Measurements from ENCODE around the gene PLEKHB1. TPM values are rescaled to one million over a fixed set of nuclear protein-coding genes. Genes with fewer than 3 reads are reported as not detected.

Gene PLEKHB1
- total and polyA plus RNA-seq, 2 experiments from 2014 or later = not detected

DNA sequence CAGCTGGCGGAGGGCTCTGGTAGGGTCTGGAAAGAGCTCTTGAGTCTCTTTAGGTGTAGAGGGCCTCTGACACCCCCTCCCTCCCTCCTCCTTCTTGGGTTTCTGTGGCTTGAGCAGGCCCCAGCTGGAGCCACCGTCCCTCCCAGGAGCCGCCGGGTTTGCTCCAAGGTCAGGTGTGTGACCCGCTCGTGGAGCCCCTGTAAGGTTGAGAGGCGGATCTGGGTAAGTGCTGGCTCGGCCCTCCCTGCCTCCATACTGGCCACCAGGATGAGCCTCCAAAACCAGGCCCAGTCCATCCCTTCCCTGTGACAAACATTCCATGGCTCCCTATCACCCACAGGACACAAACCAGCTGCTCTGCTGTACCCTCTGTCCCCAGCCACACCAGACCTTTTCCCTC, 9.3 kb downstream of the PLEKHB1 start:
- Histone ChIP-seq H4K20me1 (ENCODE audit: insufficient read depth) (no peaks in the 10 kb centered on the region), H3K9me2 (ENCODE audit: insufficient read depth) (no peaks in the 10 kb centered on the region), H3K79me2 (ENCODE audit: insufficient read depth) (no peaks in the 10 kb centered on the region), H3K27ac (no peak overlapping the region), H2AFZ (no peak overlapping the region), H3K9ac (no peak overlapping the region), H3K27me3 (replicated peaks; ENCODE audit: insufficient read depth) (no peaks in the 10 kb centered on the region), H3K4me3 (no peak overlapping the region), H3K9me3 (ENCODE audit: low read depth) (no peaks in the 10 kb centered on the region), H3K4me1 (ENCODE audit: insufficient read depth) (no peaks in the 10 kb centered on the region), H3F3A (ENCODE audit: insufficient read depth) (no peaks in the 10 kb centered on the region), H3K4me2 (ENCODE audit: unreplicated experiment) (no peak overlapping the region), H3K36me3 (ENCODE audit: low read depth) (no peaks in the 10 kb centered on the region)
- no peak for TF ChIP-seq EZH2 (IDR thresholded peaks at IDR 0.05; ENCODE audit: insufficient read depth, poor library complexity, severe bottlenecking)
- TF ChIP-seq EZH2phosphoT487 (IDR thresholded peaks at IDR 0.05; ENCODE audit: insufficient read depth, low read depth) = no peak
- no peak for DNase-seq
- in situ Hi-C loops (cut with MboI) = no loop called here
- 95% methylated on average over 8 of the region's 8 CpGs for WGBS, 2 experiments (ENCODE audit: low coverage in 1 of 2, low lambda C conversion rate in 2 of 2, missing lambda C conversion rate in 2 of 2)

- Histone ChIP-seq H4K20me1 (ENCODE audit: insufficient read depth) (no peaks in the 10 kb centered on the region), H3K27me3 (replicated peaks; ENCODE audit: insufficient read depth) (no peaks in the 10 kb centered on the region), H3K9ac (no peak overlapping the region), H3K36me3 (ENCODE audit: low read depth) (no peaks in the 10 kb centered on the region), H3K9me3 (ENCODE audit: low read depth) (no peaks in the 10 kb centered on the region), H3K4me2 (ENCODE audit: unreplicated experiment) (no peak overlapping the region), H3F3A (ENCODE audit: insufficient read depth) (no peaks in the 10 kb centered on the region), H3K9me2 (ENCODE audit: insufficient read depth) (no peaks in the 10 kb centered on the region), H3K27ac (no peak overlapping the region), H3K4me3 (no peak overlapping the region), H3K4me1 (ENCODE audit: insufficient read depth) (no peaks in the 10 kb centered on the region), H2AFZ (no peak overlapping the region), H3K79me2 (ENCODE audit: insufficient read depth) (no peaks in the 10 kb centered on the region)
- 72 to 74% methylated on average over 3 of the region's 3 CpGs for WGBS, 2 experiments (ENCODE audit: low coverage in 1 of 2, low lambda C conversion rate in 2 of 2, missing lambda C conversion rate in 2 of 2)
- TF ChIP-seq EZH2 (IDR thresholded peaks at IDR 0.05; ENCODE audit: insufficient read depth, poor library complexity, severe bottlenecking) (no peak), EZH2phosphoT487 (IDR thresholded peaks at IDR 0.05; ENCODE audit: insufficient read depth, low read depth) (no peak)
- no peak for DNase-seq
- in situ Hi-C loops (cut with MboI) = no loop called here
Observed at GRCh38 chr11:73656985-73657384, 10.6 kb downstream of the PLEKHB1 start.

GRCh38 chr11:73659961-73660360, 13.6 kb downstream of the PLEKHB1 start:
- H3K4me1 ChIP-seq (ENCODE audit: insufficient read depth) = no peaks in the 10 kb centered on the region
- no peak for TF ChIP-seq EZH2phosphoT487 (IDR thresholded peaks at IDR 0.05; ENCODE audit: insufficient read depth, low read depth)
- no peak for TF ChIP-seq EZH2 (IDR thresholded peaks at IDR 0.05; ENCODE audit: insufficient read depth, poor library complexity, severe bottlenecking)
- no peak overlapping the region for H2AFZ ChIP-seq
- no peaks in the 10 kb centered on the region for H3K27me3 ChIP-seq (replicated peaks; ENCODE audit: insufficient read depth)
- no peaks in the 10 kb centered on the region for H4K20me1 ChIP-seq (ENCODE audit: insufficient read depth)
- H3K9me2 ChIP-seq (ENCODE audit: insufficient read depth) = no peaks in the 10 kb centered on the region
- H3K27ac ChIP-seq = no peak overlapping the region
- in situ Hi-C loops (cut with MboI) = no loop called here
- H3K36me3 ChIP-seq (ENCODE audit: low read depth) = no peaks in the 10 kb centered on the region
- no peak for DNase-seq
- 0 out of 2 replicates have a peak, but pooled peaks cover 3% of the 10 kb centered on the region for H3F3A ChIP-seq (ENCODE audit: insufficient read depth)
- H3K9ac ChIP-seq = no peak overlapping the region
- H3K9me3 ChIP-seq (ENCODE audit: low read depth) = no peaks in the 10 kb centered on the region
- H3K4me3 ChIP-seq = no peak overlapping the region
- no peak overlapping the region for H3K4me2 ChIP-seq (ENCODE audit: unreplicated experiment)
- 82 to 94% methylated on average over 3 of the region's 3 CpGs for WGBS, 2 experiments (ENCODE audit: low coverage in 1 of 2, low lambda C conversion rate in 2 of 2, missing lambda C conversion rate in 2 of 2)
- no peaks in the 10 kb centered on the region for H3K79me2 ChIP-seq (ENCODE audit: insufficient read depth)

- no peaks in the 10 kb centered on the region for H4K20me1 ChIP-seq (ENCODE audit: insufficient read depth)
- H2AFZ ChIP-seq = peak overlapping the region; percentile 90
- no peak for DNase-seq
- H3K4me3 ChIP-seq = peak overlapping the region; percentile 67
- no peaks in the 10 kb centered on the region for H3K79me2 ChIP-seq (ENCODE audit: insufficient read depth)
- H3K4me2 ChIP-seq (ENCODE audit: unreplicated experiment) = peak overlapping the region; percentile 99
- no peaks in the 10 kb centered on the region for H3K4me1 ChIP-seq (ENCODE audit: insufficient read depth)
- in situ Hi-C loops (cut with MboI) = no loop called here
- no peaks in the 10 kb centered on the region for H3K36me3 ChIP-seq (ENCODE audit: low read depth)
- no peaks in the 10 kb centered on the region for H3K9me2 ChIP-seq (ENCODE audit: insufficient read depth)
- H3F3A ChIP-seq (ENCODE audit: insufficient read depth) = 0 out of 2 replicates have a peak, but pooled peaks cover 3% of the 10 kb centered on the region
- WGBS, 2 experiments (ENCODE audit: low coverage in 1 of 2, low lambda C conversion rate in 2 of 2, missing lambda C conversion rate in 2 of 2) = 13 to 15% methylated on average over 25 of the region's 25 CpGs
- no peak overlapping the region for H3K27ac ChIP-seq
- no peaks in the 10 kb centered on the region for H3K27me3 ChIP-seq (replicated peaks; ENCODE audit: insufficient read depth)
- no peaks in the 10 kb centered on the region for H3K9me3 ChIP-seq (ENCODE audit: low read depth)
- H3K9ac ChIP-seq = peak overlapping the region; percentile 76
- TF ChIP-seq EZH2phosphoT487 (IDR thresholded peaks at IDR 0.05; ENCODE audit: insufficient read depth, low read depth) = no peak
- no peak for TF ChIP-seq EZH2 (IDR thresholded peaks at IDR 0.05; ENCODE audit: insufficient read depth, poor library complexity, severe bottlenecking)
Observed at GRCh38 chr11:73660497-73661034, 14.2 kb downstream of the PLEKHB1 start.

Measured in GM23248 (cell line).